ENCODE data around the gene PRSS57.

Gene PRSS57

DNA sequence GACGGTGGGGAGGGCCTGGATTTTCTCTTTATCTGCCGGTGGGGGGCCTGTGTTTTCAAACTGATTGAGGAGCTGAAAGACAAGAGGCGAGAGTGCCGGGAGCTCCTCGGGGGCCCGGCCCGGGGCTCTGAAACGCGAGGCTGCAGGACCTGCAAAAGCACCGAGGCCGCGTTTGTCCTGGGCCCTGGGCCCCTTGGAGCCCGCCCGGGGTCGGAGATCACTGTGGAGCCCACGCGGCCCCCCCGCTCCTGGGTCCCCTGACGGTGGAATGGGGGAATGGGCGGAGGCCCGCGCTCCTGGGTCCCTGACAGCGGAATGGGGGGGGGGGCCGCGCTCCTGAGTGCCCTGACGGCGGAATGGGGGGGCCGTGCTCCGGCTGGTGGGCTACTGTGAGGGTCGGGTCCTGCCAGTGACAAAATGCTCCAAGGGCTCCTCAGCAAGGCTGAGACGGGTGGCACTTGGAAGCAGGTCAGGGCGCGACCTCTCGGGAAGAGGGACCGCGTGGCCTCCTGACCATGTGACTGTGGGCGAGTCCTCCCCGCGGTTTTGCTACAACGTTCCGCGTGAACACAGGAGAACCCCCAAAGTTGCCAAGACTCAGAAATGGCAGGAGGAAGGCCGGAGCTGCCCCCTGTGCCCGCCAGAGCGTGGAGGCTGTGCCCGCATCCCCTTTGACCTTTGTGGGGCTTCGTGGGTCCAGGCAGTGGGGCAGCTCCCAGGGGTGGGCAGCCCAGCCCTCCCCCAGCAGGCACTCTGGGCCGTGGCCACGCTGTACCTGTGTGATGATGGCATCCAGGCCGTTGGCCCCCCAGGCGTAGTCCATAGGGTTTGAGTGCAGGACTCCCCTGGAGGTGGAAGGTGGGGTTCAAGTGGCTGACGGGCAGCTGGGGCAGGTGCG lies 46.1 kb downstream of the PRSS57 start (continued):
- TF ChIP-seq, protein P1, sequence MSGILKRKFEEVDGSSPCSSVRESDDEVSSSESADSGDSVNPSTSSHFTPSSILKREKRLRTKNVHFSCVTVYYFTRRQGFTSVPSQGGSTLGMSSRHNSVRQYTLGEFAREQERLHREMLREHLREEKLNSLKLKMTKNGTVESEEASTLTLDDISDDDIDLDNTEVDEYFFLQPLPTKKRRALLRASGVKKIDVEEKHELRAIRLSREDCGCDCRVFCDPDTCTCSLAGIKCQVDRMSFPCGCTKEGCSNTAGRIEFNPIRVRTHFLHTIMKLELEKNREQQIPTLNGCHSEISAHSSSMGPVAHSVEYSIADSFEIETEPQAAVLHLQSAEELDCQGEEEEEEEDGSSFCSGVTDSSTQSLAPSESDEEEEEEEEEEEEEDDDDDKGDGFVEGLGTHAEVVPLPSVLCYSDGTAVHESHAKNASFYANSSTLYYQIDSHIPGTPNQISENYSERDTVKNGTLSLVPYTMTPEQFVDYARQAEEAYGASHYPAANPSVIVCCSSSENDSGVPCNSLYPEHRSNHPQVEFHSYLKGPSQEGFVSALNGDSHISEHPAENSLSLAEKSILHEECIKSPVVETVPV (CRISPR knock-in tag; IDR thresholded peaks at IDR 0.05), result no peak
- TF ChIP-seq GLIS3 (CRISPR knock-in tag; IDR thresholded peaks at IDR 0.05) (no peak), ZFP3 (CRISPR knock-in tag; IDR thresholded peaks at IDR 0.05) (no peak), TOX (CRISPR knock-in tag; IDR thresholded peaks at IDR 0.05; ENCODE audit: borderline replicate concordance) (no peak), ZNF8 (CRISPR knock-in tag; IDR thresholded peaks at IDR 0.05) (no peak)
- TF ChIP-seq, protein P2, sequence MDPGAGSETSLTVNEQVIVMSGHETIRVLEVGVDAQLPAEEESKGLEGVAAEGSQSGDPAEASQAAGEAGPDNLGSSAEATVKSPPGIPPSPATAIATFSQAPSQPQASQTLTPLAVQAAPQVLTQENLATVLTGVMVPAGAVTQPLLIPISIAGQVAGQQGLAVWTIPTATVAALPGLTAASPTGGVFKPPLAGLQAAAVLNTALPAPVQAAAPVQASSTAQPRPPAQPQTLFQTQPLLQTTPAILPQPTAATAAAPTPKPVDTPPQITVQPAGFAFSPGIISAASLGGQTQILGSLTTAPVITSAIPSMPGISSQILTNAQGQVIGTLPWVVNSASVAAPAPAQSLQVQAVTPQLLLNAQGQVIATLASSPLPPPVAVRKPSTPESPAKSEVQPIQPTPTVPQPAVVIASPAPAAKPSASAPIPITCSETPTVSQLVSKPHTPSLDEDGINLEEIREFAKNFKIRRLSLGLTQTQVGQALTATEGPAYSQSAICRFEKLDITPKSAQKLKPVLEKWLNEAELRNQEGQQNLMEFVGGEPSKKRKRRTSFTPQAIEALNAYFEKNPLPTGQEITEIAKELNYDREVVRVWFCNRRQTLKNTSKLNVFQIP (CRISPR knock-in tag; IDR thresholded peaks at IDR 0.05; ENCODE audit: borderline replicate concordance, low read depth), result no peak
- TF ChIP-seq, protein P3, sequence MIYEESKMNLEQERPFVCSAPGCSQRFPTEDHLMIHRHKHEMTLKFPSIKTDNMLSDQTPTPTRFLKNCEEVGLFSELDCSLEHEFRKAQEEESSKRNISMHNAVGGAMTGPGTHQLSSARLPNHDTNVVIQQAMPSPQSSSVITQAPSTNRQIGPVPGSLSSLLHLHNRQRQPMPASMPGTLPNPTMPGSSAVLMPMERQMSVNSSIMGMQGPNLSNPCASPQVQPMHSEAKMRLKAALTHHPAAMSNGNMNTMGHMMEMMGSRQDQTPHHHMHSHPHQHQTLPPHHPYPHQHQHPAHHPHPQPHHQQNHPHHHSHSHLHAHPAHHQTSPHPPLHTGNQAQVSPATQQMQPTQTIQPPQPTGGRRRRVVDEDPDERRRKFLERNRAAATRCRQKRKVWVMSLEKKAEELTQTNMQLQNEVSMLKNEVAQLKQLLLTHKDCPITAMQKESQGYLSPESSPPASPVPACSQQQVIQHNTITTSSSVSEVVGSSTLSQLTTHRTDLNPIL (CRISPR knock-in tag; IDR thresholded peaks at IDR 0.05; ENCODE audit: low read depth), result no peak

DNA sequence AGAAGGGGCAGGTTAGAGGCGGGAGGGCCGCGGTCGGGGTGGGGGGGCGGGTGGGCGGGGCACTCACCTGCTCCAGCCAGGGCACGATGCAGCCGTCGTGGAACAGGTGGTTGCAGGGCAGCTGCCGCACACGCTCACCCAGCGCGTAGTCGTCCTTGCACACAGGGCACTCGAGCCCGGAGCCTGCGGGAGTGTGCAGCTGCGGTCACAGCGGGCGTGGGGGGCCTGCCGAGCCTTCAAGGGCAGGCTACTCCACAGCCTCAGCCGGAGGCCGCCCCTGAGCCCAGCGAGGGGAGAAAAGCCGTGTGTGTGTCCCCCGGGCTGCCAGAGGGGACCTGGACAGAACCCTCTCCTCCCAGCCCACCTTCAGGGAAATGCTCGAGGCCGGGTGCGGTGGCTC lies 46.9 kb downstream of the PRSS57 start:
- ATAC-seq, result no peak
- TF ChIP-seq ZFP3 (CRISPR knock-in tag; IDR thresholded peaks at IDR 0.05) (no peak), BACH2 (CRISPR knock-in tag; IDR thresholded peaks at IDR 0.05; ENCODE audit: borderline replicate concordance) (no peak), ZNF565 (CRISPR knock-in tag; conservative IDR thresholded peaks at IDR 0.05; ENCODE audit: low read depth) (no peak), SNAI2 (CRISPR knock-in tag; IDR thresholded peaks at IDR 0.05) (no peak), ZFP30 (CRISPR knock-in tag; IDR thresholded peaks at IDR 0.05) (no peak), ZNF70 (CRISPR knock-in tag; IDR thresholded peaks at IDR 0.05) (no peak), ESRRG (CRISPR knock-in tag; IDR thresholded peaks at IDR 0.05) (no peak)

DNA sequence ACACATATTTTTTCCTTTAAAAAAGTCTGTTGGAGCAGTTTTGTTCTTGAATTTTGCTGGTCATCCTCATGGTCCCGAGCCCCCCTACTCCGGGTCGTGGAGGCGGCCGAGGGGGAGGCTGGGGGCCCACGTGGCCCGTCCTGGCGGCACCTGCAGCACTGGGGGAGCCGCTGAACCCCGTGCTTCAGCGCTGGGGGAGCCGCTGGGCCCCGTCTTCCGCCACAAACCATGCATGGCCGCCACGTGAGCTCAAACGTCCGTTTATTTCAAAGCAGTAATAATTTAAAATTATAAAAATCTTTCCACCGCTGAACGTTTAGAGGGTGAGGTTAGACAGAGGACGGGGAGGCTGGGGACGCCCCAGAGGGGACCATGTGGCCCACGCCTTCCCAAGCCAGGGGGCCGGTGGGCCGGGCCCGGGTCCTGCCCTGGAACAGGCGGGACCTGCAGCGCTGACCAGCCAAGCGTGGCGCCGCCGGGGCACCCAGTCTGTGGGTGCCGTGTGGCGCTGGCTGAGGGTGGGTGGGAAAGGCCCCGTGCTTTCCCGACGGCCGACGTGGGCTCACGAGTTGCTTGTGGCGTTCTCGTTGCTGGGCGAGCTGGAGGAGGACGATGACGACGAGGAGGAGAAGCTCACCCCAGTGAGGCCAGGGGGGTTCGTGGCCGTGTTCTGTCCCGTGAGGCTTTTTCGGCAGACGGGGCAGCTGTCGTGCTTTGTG lies 47.5 kb downstream of the PRSS57 start:
- no peak for TF ChIP-seq GLIS3 (CRISPR knock-in tag; IDR thresholded peaks at IDR 0.05)
- TF ChIP-seq, protein P4, sequence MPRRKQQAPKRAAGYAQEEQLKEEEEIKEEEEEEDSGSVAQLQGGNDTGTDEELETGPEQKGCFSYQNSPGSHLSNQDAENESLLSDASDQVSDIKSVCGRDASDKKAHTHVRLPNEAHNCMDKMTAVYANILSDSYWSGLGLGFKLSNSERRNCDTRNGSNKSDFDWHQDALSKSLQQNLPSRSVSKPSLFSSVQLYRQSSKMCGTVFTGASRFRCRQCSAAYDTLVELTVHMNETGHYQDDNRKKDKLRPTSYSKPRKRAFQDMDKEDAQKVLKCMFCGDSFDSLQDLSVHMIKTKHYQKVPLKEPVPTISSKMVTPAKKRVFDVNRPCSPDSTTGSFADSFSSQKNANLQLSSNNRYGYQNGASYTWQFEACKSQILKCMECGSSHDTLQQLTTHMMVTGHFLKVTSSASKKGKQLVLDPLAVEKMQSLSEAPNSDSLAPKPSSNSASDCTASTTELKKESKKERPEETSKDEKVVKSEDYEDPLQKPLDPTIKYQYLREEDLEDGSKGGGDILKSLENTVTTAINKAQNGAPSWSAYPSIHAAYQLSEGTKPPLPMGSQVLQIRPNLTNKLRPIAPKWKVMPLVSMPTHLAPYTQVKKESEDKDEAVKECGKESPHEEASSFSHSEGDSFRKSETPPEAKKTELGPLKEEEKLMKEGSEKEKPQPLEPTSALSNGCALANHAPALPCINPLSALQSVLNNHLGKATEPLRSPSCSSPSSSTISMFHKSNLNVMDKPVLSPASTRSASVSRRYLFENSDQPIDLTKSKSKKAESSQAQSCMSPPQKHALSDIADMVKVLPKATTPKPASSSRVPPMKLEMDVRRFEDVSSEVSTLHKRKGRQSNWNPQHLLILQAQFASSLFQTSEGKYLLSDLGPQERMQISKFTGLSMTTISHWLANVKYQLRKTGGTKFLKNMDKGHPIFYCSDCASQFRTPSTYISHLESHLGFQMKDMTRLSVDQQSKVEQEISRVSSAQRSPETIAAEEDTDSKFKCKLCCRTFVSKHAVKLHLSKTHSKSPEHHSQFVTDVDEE (CRISPR knock-in tag; IDR thresholded peaks at IDR 0.05), result no peak
- no peak for TF ChIP-seq ZNF70 (CRISPR knock-in tag; IDR thresholded peaks at IDR 0.05)
- TF ChIP-seq TCF4 (CRISPR knock-in tag; IDR thresholded peaks at IDR 0.05; ENCODE audit: borderline replicate concordance), result no peak
- no peak for TF ChIP-seq CSDC2 (CRISPR knock-in tag; IDR thresholded peaks at IDR 0.05)
- TF ChIP-seq, protein P3 (CRISPR knock-in tag; IDR thresholded peaks at IDR 0.05; ENCODE audit: low read depth), result no peak
- TF ChIP-seq TOX (CRISPR knock-in tag; IDR thresholded peaks at IDR 0.05; ENCODE audit: borderline replicate concordance), result no peak
- no peak for TF ChIP-seq ZNF8 (CRISPR knock-in tag; IDR thresholded peaks at IDR 0.05)
- TF ChIP-seq SNAI2 (CRISPR knock-in tag; IDR thresholded peaks at IDR 0.05), result no peak
- TF ChIP-seq RARB (CRISPR knock-in tag; IDR thresholded peaks at IDR 0.05), result no peak
- no peak for TF ChIP-seq PPARA (CRISPR knock-in tag; IDR thresholded peaks at IDR 0.05; ENCODE audit: borderline replicate concordance)
- no peak for TF ChIP-seq ARNTL (CRISPR knock-in tag; IDR thresholded peaks at IDR 0.05; ENCODE audit: borderline replicate concordance, low read depth)
- no peak for TF ChIP-seq ZFP3 (CRISPR knock-in tag; IDR thresholded peaks at IDR 0.05)
- no peak for TF ChIP-seq ZFP30 (CRISPR knock-in tag; IDR thresholded peaks at IDR 0.05)
- no peak for TF ChIP-seq ZC3H10 (CRISPR knock-in tag; IDR thresholded peaks at IDR 0.05)
- no peak for TF ChIP-seq OSR1 (CRISPR knock-in tag; IDR thresholded peaks at IDR 0.05)
- no peak for TF ChIP-seq ESRRG (CRISPR knock-in tag; IDR thresholded peaks at IDR 0.05)
- no peak for ATAC-seq
